Karpas-422 (cell line): Measurements from ENCODE around the gene GNE. TPM values are rescaled to one million over a fixed set of nuclear protein-coding genes. Genes with fewer than 3 reads are reported as not detected.
"Not testable (repeated sequence)": the region's sequence is repeated elsewhere in the genome, so short reads cannot be mapped to it uniquely, and the experiment has no call there.

Experiments
- DNase-seq: peaks from one replicate; pipeline ENCODE4 v3.0.0-alpha.2; 2015
- H2AFZ ChIP-seq: fragments of 200-600 bp; sonication (generic); 2 replicates; pipeline ENCODE4 v1.6.1; 2014; ENCODE audit warnings: antibody characterized with exemption, low read length, mixed read lengths
- H3K27ac ChIP-seq: fragments of 200-600 bp; sonication (generic); 2 replicates; pipeline ENCODE4 v1.5.1; 2014; ENCODE audit warnings: mild to moderate bottlenecking, low read length, moderate library complexity
- H3K27me3 ChIP-seq: fragments of 200-600 bp; sonication (generic); 2 replicates; pipeline ENCODE4 v1.6.1; 2014; ENCODE audit warnings: low read length, mixed read lengths
- H3K36me3 ChIP-seq: fragments of 200-600 bp; sonication (generic); 2 replicates; pipeline ENCODE4 v1.6.1; 2014; ENCODE audit warnings: low read length, mixed read lengths; ENCODE audit not compliant: insufficient read depth
- H3K4me1 ChIP-seq: fragments of 200-600 bp; sonication (generic); 2 replicates; pipeline ENCODE4 v1.6.1; 2014; ENCODE audit warnings: mild to moderate bottlenecking, low read length, mixed read lengths
- H3K4me2 ChIP-seq: fragments of 200-600 bp; sonication (generic); 2 replicates; pipeline ENCODE4 v1.6.1; 2014; ENCODE audit warnings: low read length, low read depth, mild to moderate bottlenecking; ENCODE audit not compliant: poor library complexity, severe bottlenecking
- H3K4me3 ChIP-seq: fragments of 200-600 bp; sonication (generic); 2 replicates; pipeline ENCODE4 v1.5.1; 2014; ENCODE audit warnings: mild to moderate bottlenecking, antibody characterized with exemption, low read length, mixed read lengths
- H3K79me2 ChIP-seq: fragments of 200-600 bp; sonication (generic); 2 replicates; pipeline ENCODE4 v1.6.1; 2014; ENCODE audit warnings: mild to moderate bottlenecking, low read length, mixed read lengths
- H3K9ac ChIP-seq: fragments of 200-600 bp; sonication (generic); 2 replicates; pipeline ENCODE4 v1.6.0; 2014; ENCODE audit warnings: low read length
- H3K9me2 ChIP-seq: fragments of 200-600 bp; sonication (generic), shearing (Covaris generic); replicated peaks from 2 replicates; pipeline ENCODE4 v1.6.0; 2014; ENCODE audit warnings: mild to moderate bottlenecking, low read length, moderate library complexity; ENCODE audit not compliant: insufficient read depth
- H3K9me3 ChIP-seq: fragments of 300-700, 200-600 bp; sonication (generic); 2 replicates; pipeline ENCODE4 v1.6.1; 2014; ENCODE audit warnings: low read length, mixed read lengths
- H4K20me1 ChIP-seq: fragments of 200-600 bp; sonication (generic); 2 replicates; pipeline ENCODE4 v1.6.1; 2014; ENCODE audit warnings: mild to moderate bottlenecking, antibody characterized with exemption, low read length, low read depth; ENCODE audit not compliant: insufficient read depth
- total RNA-seq: library from RNA; depleted of rRNA; stranded (reverse); fragments of >200 nt; shearing (Covaris generic); gene quantifications from 2 replicates; pipeline ENCODE4 v1.2.3, GENCODE V29; 2014; ENCODE audit warnings: low replicate concordance; rRNA removed

Gene GNE
- total RNA-seq, result 14.8 and 17.2 TPM in 2 replicates

GRCh38 chr9:36258208-36258995 is at the start of gene GNE:
Gene GNE (minus strand): TSS chr9:36258448. CDS start chr9:36249355, 9,093 bp downstream.
- Histone ChIP-seq H3K9ac (peak within 1 kb of the TSS; percentile 91), H2AFZ (peak within 1 kb of the TSS; percentile 90), H3K9me2 (no peaks in the 10 kb centered on the region), H3K36me3 (peaks cover 10% of the 10 kb centered on the region; the same call in 1 of the 2 replicates), H3K4me2 (peak within 1 kb of the TSS; percentile 85), H3K27me3 (no peaks in the 10 kb centered on the region), H4K20me1 (no peaks in the 10 kb centered on the region), H3K27ac (peak within 1 kb of the TSS; percentile 84), H3K4me3 (peak within 1 kb of the TSS; percentile 89), H3K4me1 (peaks cover 16% of the 10 kb centered on the region), H3K79me2 (peaks cover 45% of the 10 kb centered on the region), H3K9me3 (no peaks in the 10 kb centered on the region)
- DNase-seq, result peak; percentile 99

GRCh38 chr9:36306471-36307306 is 48.4 kb upstream of the GNE start:
- Histone ChIP-seq H3K36me3 (no peaks in the 10 kb centered on the region), H3K27ac (no peak overlapping the region), H3K9ac (no peak overlapping the region), H2AFZ (no peak overlapping the region), H3K4me2 (no peak overlapping the region), H3K9me2 (no peaks in the 10 kb centered on the region), H3K4me3 (no peak overlapping the region), H3K79me2 (no peaks in the 10 kb centered on the region), H3K4me1 (no peaks in the 10 kb centered on the region), H4K20me1 (no peaks in the 10 kb centered on the region), H3K9me3 (no peaks in the 10 kb centered on the region), H3K27me3 (no peaks in the 10 kb centered on the region)
- no peak for DNase-seq

- not testable (repeated sequence) for H3K9ac ChIP-seq, H3K27ac ChIP-seq, H3K4me1 ChIP-seq, H3K4me3 ChIP-seq, H3K9me2 ChIP-seq, H3K36me3 ChIP-seq, H3K9me3 ChIP-seq, DNase-seq, H4K20me1 ChIP-seq, H3K79me2 ChIP-seq, H2AFZ ChIP-seq, H3K4me2 ChIP-seq, H3K27me3 ChIP-seq
Observed at GRCh38 chr9:36304366-36304765, 46.1 kb upstream of the GNE start.

- H3K4me3 ChIP-seq, result no peak overlapping the region
- no peaks in the 10 kb centered on the region for H3K79me2 ChIP-seq
- H3K36me3 ChIP-seq, result no peaks in the 10 kb centered on the region
- DNase-seq, result no peak
- no peak overlapping the region for H3K27ac ChIP-seq
- H3K9me3 ChIP-seq, result no peaks in the 10 kb centered on the region
- H3K4me1 ChIP-seq, result no peaks in the 10 kb centered on the region
- H4K20me1 ChIP-seq, result no peaks in the 10 kb centered on the region
- H2AFZ ChIP-seq, result no peak overlapping the region
- H3K27me3 ChIP-seq, result no peaks in the 10 kb centered on the region
- no peak overlapping the region for H3K4me2 ChIP-seq
- H3K9me2 ChIP-seq, result no peaks in the 10 kb centered on the region
- H3K9ac ChIP-seq, result no peak overlapping the region
Observed at GRCh38 chr9:36301227-36301626, 43.0 kb upstream of the GNE start.

- DNase-seq, result no peak
- no peak overlapping the region for H3K9ac ChIP-seq
- H2AFZ ChIP-seq, result no peak overlapping the region
- no peaks in the 10 kb centered on the region for H4K20me1 ChIP-seq
- H3K9me2 ChIP-seq, result no peaks in the 10 kb centered on the region
- H3K36me3 ChIP-seq, result no peaks in the 10 kb centered on the region
- no peaks in the 10 kb centered on the region for H3K4me1 ChIP-seq
- H3K4me3 ChIP-seq, result no peak overlapping the region
- no peaks in the 10 kb centered on the region for H3K79me2 ChIP-seq
- no peaks in the 10 kb centered on the region for H3K9me3 ChIP-seq
- H3K27me3 ChIP-seq, result no peaks in the 10 kb centered on the region
- H3K27ac ChIP-seq, result no peak overlapping the region
- no peak overlapping the region for H3K4me2 ChIP-seq
Observed at GRCh38 chr9:36298566-36298965, 40.3 kb upstream of the GNE start.

GRCh38 chr9:36297798-36298197 is 39.5 kb upstream of the GNE start:
- Histone ChIP-seq H3K4me3 (no peak overlapping the region), H3K9me2 (no peaks in the 10 kb centered on the region), H3K27ac (no peak overlapping the region), H4K20me1 (no peaks in the 10 kb centered on the region), H2AFZ (no peak overlapping the region), H3K4me2 (no peak overlapping the region), H3K79me2 (no peaks in the 10 kb centered on the region), H3K9me3 (no peaks in the 10 kb centered on the region), H3K9ac (no peak overlapping the region), H3K4me1 (no peaks in the 10 kb centered on the region), H3K36me3 (no peaks in the 10 kb centered on the region), H3K27me3 (no peaks in the 10 kb centered on the region)
- DNase-seq, result no peak

- not testable (repeated sequence) for H3K27ac ChIP-seq, H3K36me3 ChIP-seq, DNase-seq, H4K20me1 ChIP-seq, H3K4me1 ChIP-seq, H3K79me2 ChIP-seq, H3K4me3 ChIP-seq, H2AFZ ChIP-seq, H3K9me3 ChIP-seq, H3K27me3 ChIP-seq, H3K4me2 ChIP-seq, H3K9ac ChIP-seq, H3K9me2 ChIP-seq
Observed at GRCh38 chr9:36294996-36295395, 36.7 kb upstream of the GNE start.

- no peaks in the 10 kb centered on the region for H3K36me3 ChIP-seq
- H3K79me2 ChIP-seq, result no peaks in the 10 kb centered on the region
- H2AFZ ChIP-seq, result no peak overlapping the region
- DNase-seq, result no peak
- H3K4me1 ChIP-seq, result no peaks in the 10 kb centered on the region
- no peaks in the 10 kb centered on the region for H3K27me3 ChIP-seq
- H3K4me3 ChIP-seq, result no peak overlapping the region
- H4K20me1 ChIP-seq, result no peaks in the 10 kb centered on the region
- no peak overlapping the region for H3K4me2 ChIP-seq
- H3K9me2 ChIP-seq, result no peaks in the 10 kb centered on the region
- H3K9me3 ChIP-seq, result no peaks in the 10 kb centered on the region
- H3K9ac ChIP-seq, result no peak overlapping the region
- H3K27ac ChIP-seq, result no peak overlapping the region
Observed at GRCh38 chr9:36293918-36294317, 35.7 kb upstream of the GNE start.
